SK-N-SH (cell line): ENCODE measurements around the gene SFXN5. TPM values are rescaled to one million over a fixed set of nuclear protein-coding genes. Genes with fewer than 3 reads are reported as not detected.

ENCODE experiments used
- CTCF ChIA-PET: fragments of 300-600, 350-600 bp; formaldehyde crosslinking; extraction: SDS; loops from one replicate; lab custom pipeline; 2021; lab: Yijun Ruan, JAX
- POLR2A ChIA-PET: fragments of 350-600 bp; sonication (Branson Sonifier 250); formaldehyde crosslinking; extraction: SDS; loops from one replicate; lab custom pipeline; 2020; ENCODE audit warnings: antibody characterized with exemption, inconsistent platforms; lab: Yijun Ruan, JAX
- DNase-seq: peaks from one replicate; pipeline ENCODE4 v3.0.0; 2012
- H2AFZ ChIP-seq: fragments of 200-600 bp; sonication (generic); 2 replicates; pipeline ENCODE4 v1.8.1; 2016; ENCODE audit warnings: antibody characterized with exemption, mild to moderate bottlenecking, low read depth
- H3F3A ChIP-seq: fragments of 200-600 bp; sonication (generic); replicated peaks from 2 replicates; pipeline ENCODE3; 2016; ENCODE audit warnings: antibody characterized with exemption, mild to moderate bottlenecking; ENCODE audit not compliant: insufficient read depth
- H3K27ac ChIP-seq, 2 experiments: fragments of 200-500 bp in 1 of 2; fragments of 200-600 bp in 1 of 2; sonication (Bioruptor generic) in 1 of 2; sonication (generic), shearing (Covaris generic) in 1 of 2; 2 replicates each; pipeline versions ENCODE4 v1.5.1 to v1.6.1; 2014 to 2016; ENCODE audit warnings: low read depth in 2 of 2, inconsistent platforms in 1 of 2, low read length in 1 of 2, mild to moderate bottlenecking in 1 of 2, mixed read lengths in 1 of 2
- H3K27me3 ChIP-seq: fragments of 200-600 bp; sonication (generic), shearing (Covaris generic); 2 replicates; pipeline ENCODE4 v1.6.1; 2016; ENCODE audit warnings: mixed run types; ENCODE audit not compliant: insufficient read depth
- H3K36me3 ChIP-seq, 2 experiments: fragments of 200-500 bp in 1 of 2; fragments of 200-600 bp in 1 of 2; sonication (Bioruptor generic) in 1 of 2; sonication (generic) in 1 of 2; replicated peaks in 1 of 2; 2 replicates each; pipeline versions ENCODE3 to v1.5.1; 2014 to 2016; ENCODE audit warnings: low read length in 1 of 2, mild to moderate bottlenecking in 1 of 2; ENCODE audit not compliant: insufficient read depth in 2 of 2, control insufficient read depth in 1 of 2
- H3K4me1 ChIP-seq, 2 experiments: fragments of 200-500 bp in 1 of 2; fragments of 200-600 bp in 1 of 2; sonication (Bioruptor generic) in 1 of 2; sonication (generic), shearing (Covaris generic) in 1 of 2; 2 replicates each; pipeline versions ENCODE4 v1.5.1 to v1.6.1; 2014 to 2016; ENCODE audit warnings: low read depth in 1 of 2, low read length in 1 of 2, mixed run types in 1 of 2; ENCODE audit not compliant: insufficient read depth in 2 of 2, control insufficient read depth in 1 of 2
- H3K4me2 ChIP-seq: fragments of 200-600 bp; sonication (generic), shearing (Covaris generic); 2 replicates; pipeline ENCODE4 v1.6.1; 2017; ENCODE audit warnings: mixed run types
- H3K4me3 ChIP-seq, 2 experiments: fragments of 200-500 bp in 1 of 2; fragments of 200-600 bp in 1 of 2; sonication (Bioruptor generic) in 1 of 2; sonication (generic), shearing (Covaris generic) in 1 of 2; 2 replicates each; pipeline versions ENCODE4 v1.5.1 to v1.8.1; 2014 to 2016; ENCODE audit warnings: low read depth in 2 of 2, inconsistent platforms in 1 of 2, low read length in 1 of 2, mild to moderate bottlenecking in 1 of 2, mixed read lengths in 1 of 2, moderate library complexity in 1 of 2
- H3K79me2 ChIP-seq: fragments of 200-600 bp; sonication (generic); 2 replicates; pipeline ENCODE4 v1.8.1; 2017; ENCODE audit warnings: mild to moderate bottlenecking; ENCODE audit not compliant: insufficient read depth
- H3K9ac ChIP-seq: fragments of 200-600 bp; sonication (generic); 2 replicates; pipeline ENCODE4 v1.6.1; 2017; ENCODE audit warnings: mixed run types
- H3K9me2 ChIP-seq: fragments of 200-600 bp; sonication (generic); 2 replicates; pipeline ENCODE4 v1.6.1; 2017; ENCODE audit warnings: mixed run types
- H3K9me3 ChIP-seq: fragments of 200-600 bp; sonication (generic); 2 replicates; pipeline ENCODE4 v1.6.1; 2017; ENCODE audit warnings: mixed run types, mild to moderate bottlenecking, moderate library complexity
- H4K20me1 ChIP-seq: fragments of 200-600 bp; sonication (generic); 2 replicates; pipeline ENCODE4 v1.6.1; 2017; ENCODE audit warnings: mild to moderate bottlenecking, mixed run types; ENCODE audit not compliant: insufficient read depth
- CHD2 ChIP-seq: fragments of 150-350 bp; IDR thresholded peaks from 2 replicates; pipeline ENCODE4 v1.6.1; 2018; ENCODE audit warnings: low read length; ENCODE audit not compliant: partially characterized antibody
- FOXJ3 ChIP-seq: sonication (generic); formaldehyde crosslinking; IDR thresholded peaks from 2 replicates; pipeline ENCODE4 v1.5.1; 2020; ENCODE audit warnings: mild to moderate bottlenecking, missing genetic modification reagents
- GABPA ChIP-seq: IDR thresholded peaks from 2 replicates; pipeline ENCODE4 v1.4.0; 2012; ENCODE audit warnings: low read depth, mild to moderate bottlenecking
- MAX ChIP-seq: IDR thresholded peaks from 2 replicates; pipeline ENCODE4 v1.4.0; 2012; ENCODE audit warnings: low read depth
- MXI1 ChIP-seq: IDR thresholded peaks from 2 replicates; pipeline ENCODE4 v1.6.1; 2012; ENCODE audit warnings: mild to moderate bottlenecking, low read depth, low read length, improper control_type of control experiment
- NFIC ChIP-seq: IDR thresholded peaks from 2 replicates; pipeline ENCODE4 v1.4.0; 2012; ENCODE audit warnings: borderline replicate concordance
- RXRA ChIP-seq: IDR thresholded peaks from 2 replicates; pipeline ENCODE4 v1.4.0; 2012; ENCODE audit warnings: low read depth, mild to moderate bottlenecking, borderline replicate concordance
- TAF1 ChIP-seq: IDR thresholded peaks from 2 replicates; pipeline ENCODE4 v1.6.1; 2012; ENCODE audit warnings: low read depth, mild to moderate bottlenecking, low read length, moderate library complexity, borderline replicate concordance
- TCF12 ChIP-seq: IDR thresholded peaks from 2 replicates; pipeline ENCODE4 v1.4.0; 2012
- USF2 ChIP-seq: fragments of 150-350 bp; IDR thresholded peaks from 2 replicates; pipeline ENCODE4 v1.6.1; 2017; ENCODE audit warnings: antibody characterized with exemption, low read length, low read depth, borderline replicate concordance
- WGBS: methylation state at CpG from one replicate; pipeline ENCODE4 v1.1.6; 2017; ENCODE audit warnings: low lambda C conversion rate; 5-methylcytosine and 5-hydroxymethylcytosine counted together
- polyA plus RNA-seq, 3 experiments: library from polyadenylated mRNA; depleted of rRNA; stranded (reverse); fragments of >200 nt; gene quantifications; 2 replicates each; pipeline ENCODE4 v1.2.3, GENCODE V29; 2012
- TF ChIP-seq, protein P1 (sequence below): fragments of 150-350 bp; IDR thresholded peaks from 2 replicates; pipeline ENCODE4 v1.6.1; 2016; ENCODE audit warnings: mild to moderate bottlenecking, low read depth, low read length
- TF ChIP-seq, protein P2 (sequence below): IDR thresholded peaks from 2 replicates; pipeline ENCODE4 v1.4.0; 2012; ENCODE audit warnings: low read depth, borderline replicate concordance

SFXN5 gene
- polyA plus RNA-seq, 1 of the 3 experiments (the other 2 are of a cell fraction) = 9.9 TPM

DNA sequence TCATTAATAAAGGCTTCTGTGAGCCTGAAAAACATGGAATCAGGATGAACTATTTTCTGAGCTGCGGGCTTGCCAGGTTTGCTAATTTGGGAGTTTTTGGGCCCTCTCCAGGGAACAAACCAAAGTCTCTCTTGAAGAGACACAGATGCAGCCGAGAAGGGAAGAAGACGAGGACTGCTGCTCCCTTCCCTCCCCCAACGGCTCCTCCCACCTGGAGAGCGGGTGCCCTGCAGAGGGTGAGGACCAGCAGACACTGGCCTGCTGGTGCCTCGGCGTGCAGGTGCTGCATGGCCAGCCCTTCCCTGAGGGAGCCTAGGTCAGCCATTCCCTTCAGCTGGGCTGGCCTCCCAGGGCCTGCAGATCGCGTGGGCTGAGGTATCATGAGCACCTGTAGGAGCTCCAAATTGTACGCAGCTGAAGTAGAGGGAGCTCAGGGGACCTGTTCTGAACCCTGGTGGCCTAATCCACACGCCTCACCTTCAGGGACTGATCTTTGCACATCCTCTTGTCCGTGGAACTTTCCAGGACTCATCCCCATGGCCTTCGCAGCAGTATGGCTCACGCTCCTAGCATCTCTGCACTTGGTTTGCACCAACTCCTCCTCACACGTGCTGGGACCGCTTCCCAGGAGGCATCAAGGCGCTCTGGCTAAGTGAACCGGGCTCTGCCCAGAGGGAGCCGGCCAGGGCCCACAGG is 134.7 kb downstream of the SFXN5 start:
- peaks cover 3 to 15% of the 10 kb centered on the region in 2 experiments; a peak in 1 of 4 replicates for H3K4me1 ChIP-seq
- H3K27ac ChIP-seq = no peak overlapping the region
- no peaks in the 10 kb centered on the region for H3K36me3 ChIP-seq
- TF ChIP-seq, protein P1, sequence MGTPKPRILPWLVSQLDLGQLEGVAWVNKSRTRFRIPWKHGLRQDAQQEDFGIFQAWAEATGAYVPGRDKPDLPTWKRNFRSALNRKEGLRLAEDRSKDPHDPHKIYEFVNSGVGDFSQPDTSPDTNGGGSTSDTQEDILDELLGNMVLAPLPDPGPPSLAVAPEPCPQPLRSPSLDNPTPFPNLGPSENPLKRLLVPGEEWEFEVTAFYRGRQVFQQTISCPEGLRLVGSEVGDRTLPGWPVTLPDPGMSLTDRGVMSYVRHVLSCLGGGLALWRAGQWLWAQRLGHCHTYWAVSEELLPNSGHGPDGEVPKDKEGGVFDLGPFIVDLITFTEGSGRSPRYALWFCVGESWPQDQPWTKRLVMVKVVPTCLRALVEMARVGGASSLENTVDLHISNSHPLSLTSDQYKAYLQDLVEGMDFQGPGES = no peak
- no peak for TF ChIP-seq USF2
- no peak for TF ChIP-seq TAF1
- TF ChIP-seq TCF12 = no peak
- TF ChIP-seq NFIC = no peak
- WGBS = 77% methylated on average over 17 of the region's 19 CpGs
- no peak overlapping the region for H3K4me3 ChIP-seq
- H2AFZ ChIP-seq = no peak overlapping the region
- H3K9ac ChIP-seq = no peak overlapping the region
- no peak for DNase-seq
- no peaks in the 10 kb centered on the region for H3K9me2 ChIP-seq
- H3F3A ChIP-seq = no peaks in the 10 kb centered on the region
- CTCF ChIA-PET = interaction anchor here (1.4 to 5.3 kb wide), 3 partner anchors 37 to 241 kb away, joined by 4 to 36 read pairs (median 8); no protein-coding TSS in a partner anchor
- no peak overlapping the region for H3K4me2 ChIP-seq
- no peaks in the 10 kb centered on the region for H3K9me3 ChIP-seq
- no peaks in the 10 kb centered on the region for H3K79me2 ChIP-seq
- H3K27me3 ChIP-seq = no peaks in the 10 kb centered on the region
- no peaks in the 10 kb centered on the region for H4K20me1 ChIP-seq
- POLR2A ChIA-PET = no interaction called here

DNA sequence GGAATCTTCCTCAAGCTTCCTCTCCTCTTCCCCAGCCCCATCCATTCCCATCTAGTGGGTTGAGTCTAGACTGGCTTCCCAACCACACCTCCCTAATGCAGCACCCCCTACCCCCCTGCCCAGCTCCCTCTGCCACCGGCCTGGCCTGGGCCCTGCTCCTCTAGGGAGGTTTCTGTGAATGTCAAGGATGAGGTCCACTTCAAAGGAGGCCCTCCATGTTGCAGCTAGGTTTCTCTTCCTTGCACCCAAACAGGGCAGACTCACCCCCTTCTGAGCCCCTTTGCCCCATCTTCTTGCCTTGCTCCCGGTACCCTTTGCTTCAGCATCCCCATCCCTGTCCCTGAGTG is 135.9 kb downstream of the SFXN5 start:
- H3F3A ChIP-seq = no peaks in the 10 kb centered on the region
- 89% methylated on average over 2 of the region's 2 CpGs for WGBS
- H3K4me2 ChIP-seq = no peak overlapping the region
- no peak overlapping the region for H3K4me3 ChIP-seq
- POLR2A ChIA-PET = no interaction called here
- no peaks in the 10 kb centered on the region for H3K9me2 ChIP-seq
- DNase-seq = no peak
- no peaks in the 10 kb centered on the region for H3K79me2 ChIP-seq
- TF ChIP-seq FOXJ3 (CRISPR knock-in tag) = no peak
- TF ChIP-seq CHD2 = no peak
- no peak for TF ChIP-seq TAF1
- TF ChIP-seq USF2 = no peak
- TF ChIP-seq, protein P2, sequence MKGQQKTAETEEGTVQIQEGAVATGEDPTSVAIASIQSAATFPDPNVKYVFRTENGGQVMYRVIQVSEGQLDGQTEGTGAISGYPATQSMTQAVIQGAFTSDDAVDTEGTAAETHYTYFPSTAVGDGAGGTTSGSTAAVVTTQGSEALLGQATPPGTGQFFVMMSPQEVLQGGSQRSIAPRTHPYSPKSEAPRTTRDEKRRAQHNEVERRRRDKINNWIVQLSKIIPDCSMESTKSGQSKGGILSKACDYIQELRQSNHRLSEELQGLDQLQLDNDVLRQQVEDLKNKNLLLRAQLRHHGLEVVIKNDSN = no peak
- TF ChIP-seq RXRA = no peak
- no peak for TF ChIP-seq MAX
- TF ChIP-seq, protein P1 = no peak
- no peak for TF ChIP-seq GABPA
- no peak for TF ChIP-seq MXI1
- H3K9ac ChIP-seq = no peak overlapping the region
- H2AFZ ChIP-seq = no peak overlapping the region
- CTCF ChIA-PET = interaction anchor here (0.6 to 5.3 kb wide), 8 partner anchors 11 to 63 kb away, joined by 3 to 36 read pairs (median 4); partner anchors contain the start of gene SPR
- H3K27me3 ChIP-seq = no peaks in the 10 kb centered on the region
- H4K20me1 ChIP-seq = no peaks in the 10 kb centered on the region
- no peaks in the 10 kb centered on the region for H3K9me3 ChIP-seq
- peaks cover 8 to 15% of the 10 kb centered on the region in 2 experiments; a peak in 1 of 4 replicates for H3K4me1 ChIP-seq
- no peak overlapping the region for H3K27ac ChIP-seq
- H3K36me3 ChIP-seq = no peaks in the 10 kb centered on the region
